Panc1 (cell line): Measurements from ENCODE around the gene RGPD8.

ENCODE experiments used
- CTCF ChIP-seq: fragments of 450-650 bp; IDR thresholded peaks from 2 replicates; pipeline ENCODE4 v1.5.1; 2017; ENCODE audit warnings: mild to moderate bottlenecking
- REST ChIP-seq, 2 experiments: IDR thresholded peaks; 2 replicates each; pipeline ENCODE4 v1.6.1; 2011 to 2012; ENCODE audit warnings: low read depth in 2 of 2, control low read depth in 1 of 2, low read length in 1 of 2, mild to moderate bottlenecking in 1 of 2, moderate library complexity in 1 of 2; ENCODE audit not compliant: insufficient read depth in 1 of 2

- no peak for TF ChIP-seq CTCF
- no peak for TF ChIP-seq REST (IDR thresholded peaks at IDR 0.05; ENCODE audit: insufficient read depth in 1 of 2, low read depth in 2 of 2, low read length in 1 of 2)
Observed at GRCh38 chr2:112480530-112481049, 47.1 kb upstream of the RGPD8 start.
